ENCODE data around the gene RFTN1.
"Not testable (repeated sequence)": the region's sequence is repeated elsewhere in the genome, so short reads cannot be mapped to it uniquely, and the experiment has no call there.

RFTN1 gene

GRCh38 chr3:16506884-16507577 is 6.5 kb downstream of the RFTN1 start:
- no peak for DNase-seq

GRCh38 chr3:16506451-16506850 is 7.0 kb downstream of the RFTN1 start:
- DNase-seq = no peak

- DNase-seq = no peak
These were observed 8.8 kb downstream of the RFTN1 start for GRCh38 chr3:16504692-16505091.

- peak; percentile 26 for DNase-seq
These were observed 9.3 kb downstream of the RFTN1 start for GRCh38 chr3:16504242-16504641.

GRCh38 chr3:16503191-16503776 is 10.2 kb downstream of the RFTN1 start:
- no peak for DNase-seq

GRCh38 chr3:16502347-16502908 is 11.1 kb downstream of the RFTN1 start:
- no peak for DNase-seq

GRCh38 chr3:16501376-16501775 is 12.1 kb downstream of the RFTN1 start:
- DNase-seq = no peak

GRCh38 chr3:16500911-16501310 is 12.6 kb downstream of the RFTN1 start:
- DNase-seq = no peak

GRCh38 chr3:16500093-16500492 is 13.4 kb downstream of the RFTN1 start:
- DNase-seq = no peak

GRCh38 chr3:16499351-16499750 is 14.1 kb downstream of the RFTN1 start:
- no peak for DNase-seq

- DNase-seq = no peak
These were observed 15.2 kb downstream of the RFTN1 start for GRCh38 chr3:16498130-16498890.

GRCh38 chr3:16496408-16497222 is 16.9 kb downstream of the RFTN1 start:
- no peak for DNase-seq

GRCh38 chr3:16496008-16496407 is 17.5 kb downstream of the RFTN1 start:
- DNase-seq = no peak

GRCh38 chr3:16494814-16495431 is 18.6 kb downstream of the RFTN1 start:
- no peak for DNase-seq

- no peak for DNase-seq
These were observed 19.4 kb downstream of the RFTN1 start for GRCh38 chr3:16494094-16494493.

GRCh38 chr3:16490062-16490619 is 23.4 kb downstream of the RFTN1 start:
- DNase-seq = no peak

GRCh38 chr3:16489326-16490061 is 24.0 kb downstream of the RFTN1 start:
- not testable (repeated sequence) for DNase-seq

- no peak for DNase-seq
These were observed 24.9 kb downstream of the RFTN1 start for GRCh38 chr3:16488637-16489036.

- no peak for DNase-seq
These were observed 25.9 kb downstream of the RFTN1 start for GRCh38 chr3:16487511-16488175.

GRCh38 chr3:16486951-16487480 is 26.5 kb downstream of the RFTN1 start:
- DNase-seq = no peak

Data from fibroblast of skin of scalp (primary cell).